Measurements from ENCODE around the gene MMP25. TPM values are rescaled to one million over a fixed set of nuclear protein-coding genes. Genes with fewer than 3 reads are reported as not detected.
"Not testable (repeated sequence)": the region's sequence is repeated elsewhere in the genome, so short reads cannot be mapped to it uniquely, and the experiment has no call there.

MMP25 gene
- total RNA-seq, 1 donor from 2014 or later: 0.25 TPM

DNA sequence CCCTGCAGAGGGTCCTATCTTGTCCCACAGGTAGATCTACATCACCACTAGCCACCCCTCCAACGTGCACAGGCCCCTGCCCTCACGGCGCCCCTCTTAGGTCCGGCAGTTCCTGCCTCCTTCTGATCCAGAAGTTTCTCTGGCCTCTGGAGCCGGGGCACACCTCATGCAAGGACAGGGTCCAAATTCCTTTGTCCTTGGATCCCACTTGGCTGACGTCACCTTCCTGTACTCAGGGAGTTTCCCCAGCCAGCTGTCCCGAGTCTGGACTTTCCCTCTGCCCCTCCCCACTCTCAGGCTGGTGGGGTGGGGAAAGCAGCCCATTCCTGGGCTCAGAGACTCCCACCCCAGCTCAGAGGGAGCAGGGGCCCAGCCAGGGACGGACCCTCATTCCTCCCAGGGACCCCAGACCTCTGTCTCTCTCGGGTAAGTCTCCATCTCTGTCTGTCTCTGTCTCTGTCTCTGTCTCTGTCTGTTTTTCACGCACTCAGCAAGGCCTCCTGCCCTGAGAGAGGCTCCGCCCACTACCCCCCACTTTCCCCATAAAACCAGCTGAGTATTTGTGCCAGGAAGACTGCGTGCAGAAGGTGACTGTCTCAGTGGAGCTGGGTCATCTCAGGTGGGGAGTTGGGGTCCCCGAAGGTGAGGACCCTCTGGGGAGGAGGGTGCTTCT is 18.8 kb downstream of the MMP25 start, which contains the start of gene IL32:
Gene IL32, plus strand, starts transcription at position 572 of the 673 bp plus-strand sequence. CDS start 172 bp downstream, outside the sequence.
- Histone ChIP-seq H3K9me3 (no peaks in the 10 kb centered on the region), H3K27me3 (no peaks in the 10 kb centered on the region), H3K4me3 (peak within 1 kb of the TSS; percentile 31 to 32), H3K27ac (peak within 1 kb of the TSS; percentile 49), H3K36me3 (no peaks in the 10 kb centered on the region), H3K4me1 (peaks cover 14% of the 10 kb centered on the region)
- TF ChIP-seq POLR2AphosphoS5 (IDR thresholded peaks at IDR 0.05; ENCODE audit: insufficient read depth in 1 of 2, low read depth in 1 of 2) (peak in 1 of 2 donors; percentile 24), CTCF (IDR thresholded peaks at IDR 0.05) (no peak)
- DNase-seq (ENCODE audit: extremely low spot score in 2 of 2): no peak
- intact Hi-C loops (cut with DNase I): no loop called here

DNA sequence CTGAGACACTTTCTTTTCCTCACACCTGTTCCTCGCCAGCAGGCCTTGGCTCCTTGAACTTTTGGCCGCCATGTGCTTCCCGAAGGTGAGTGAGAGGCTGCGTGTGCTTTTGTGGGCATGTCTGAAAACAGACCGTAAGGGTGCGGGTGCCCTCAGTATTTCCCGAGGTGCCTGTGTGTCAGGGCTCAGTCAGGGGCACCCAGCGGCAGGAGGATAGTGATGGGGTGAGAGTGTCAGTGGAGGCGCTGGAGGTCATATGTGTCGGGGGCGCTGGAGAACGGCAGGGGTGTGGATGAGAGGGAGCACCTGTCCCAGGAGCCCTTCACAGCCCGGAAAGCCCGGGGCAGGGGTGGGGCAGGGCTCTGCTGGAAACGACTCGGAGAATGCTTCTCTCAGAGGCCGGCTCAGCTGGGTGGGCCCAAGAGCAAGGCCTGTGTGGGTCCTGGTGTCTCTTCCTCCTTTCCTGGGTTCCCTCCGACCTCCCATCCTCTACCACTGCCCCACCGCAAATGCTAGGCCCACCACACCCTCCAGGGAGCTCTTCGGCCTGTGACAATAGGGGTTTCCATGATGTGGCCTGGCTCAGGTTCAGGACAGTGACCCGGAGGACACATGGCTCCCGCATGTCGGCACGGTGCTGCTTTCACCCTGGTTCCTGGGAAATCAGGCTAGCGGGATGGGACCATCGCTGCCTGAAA is 19.5 kb downstream of the MMP25 start:
- no peaks in the 10 kb centered on the region for H3K27me3 ChIP-seq
- H3K27ac ChIP-seq: peak overlapping the region; percentile 49
- H3K36me3 ChIP-seq: no peaks in the 10 kb centered on the region
- H3K9me3 ChIP-seq: no peaks in the 10 kb centered on the region
- intact Hi-C loops (cut with DNase I): no loop called here
- peaks cover 14% of the 10 kb centered on the region for H3K4me1 ChIP-seq
- DNase-seq (ENCODE audit: extremely low spot score in 2 of 2): no peak
- no peak for TF ChIP-seq POLR2A (IDR thresholded peaks at IDR 0.05)
- TF ChIP-seq POLR2AphosphoS5 (IDR thresholded peaks at IDR 0.05; ENCODE audit: insufficient read depth in 1 of 2, low read depth in 1 of 2): no peak
- no peak for TF ChIP-seq CTCF (IDR thresholded peaks at IDR 0.05)
- peak overlapping the region; percentile 31 to 32 for H3K4me3 ChIP-seq

- Histone ChIP-seq H3K4me3 (peak overlapping the region; percentile 31 to 32), H3K9me3 (no peaks in the 10 kb centered on the region), H3K27me3 (no peaks in the 10 kb centered on the region), H3K4me1 (peaks cover 14% of the 10 kb centered on the region), H3K36me3 (no peaks in the 10 kb centered on the region), H3K27ac (peak overlapping the region; percentile 49)
- TF ChIP-seq POLR2AphosphoS5 (IDR thresholded peaks at IDR 0.05; ENCODE audit: insufficient read depth in 1 of 2, low read depth in 1 of 2) (no peak), CTCF (IDR thresholded peaks at IDR 0.05) (no peak), POLR2A (IDR thresholded peaks at IDR 0.05) (no peak)
- no peak for DNase-seq (ENCODE audit: extremely low spot score in 2 of 2)
- intact Hi-C loops (cut with DNase I): no loop called here
Observed at GRCh38 chr16:3066440-3066748, 20.0 kb downstream of the MMP25 start.

DNA sequence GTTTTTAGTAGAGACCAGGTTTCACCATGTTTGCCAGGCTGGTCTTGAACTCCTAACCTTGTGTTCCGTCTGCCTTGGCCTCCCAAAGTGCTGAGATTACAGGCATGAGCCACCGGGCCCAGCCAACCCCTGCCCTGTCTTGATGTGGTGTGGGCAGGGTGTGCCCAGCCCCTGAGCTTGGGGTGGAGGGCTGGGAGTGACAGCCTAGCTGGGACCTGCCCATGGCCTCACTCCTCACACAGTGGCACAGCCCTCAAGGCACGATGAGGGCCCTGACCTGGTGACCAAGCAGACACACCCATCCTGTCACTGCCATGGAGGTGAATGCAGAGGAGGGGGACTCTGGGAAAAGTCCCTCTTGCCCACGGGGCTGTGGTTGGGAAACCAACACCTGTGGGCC is 22.1 kb downstream of the MMP25 start:
- TF ChIP-seq CTCF (IDR thresholded peaks at IDR 0.05) (no peak), POLR2AphosphoS5 (IDR thresholded peaks at IDR 0.05; ENCODE audit: insufficient read depth in 1 of 2, low read depth in 1 of 2) (no peak), POLR2A (IDR thresholded peaks at IDR 0.05) (no peak)
- DNase-seq (ENCODE audit: extremely low spot score in 2 of 2): no peak
- Histone ChIP-seq H3K36me3 (no peaks in the 10 kb centered on the region), H3K4me3 (no peak overlapping the region), H3K9me3 (no peaks in the 10 kb centered on the region), H3K27me3 (no peaks in the 10 kb centered on the region), H3K4me1 (peaks cover 14% of the 10 kb centered on the region), H3K27ac (no peak overlapping the region)
- intact Hi-C loops (cut with DNase I): no loop called here

DNA sequence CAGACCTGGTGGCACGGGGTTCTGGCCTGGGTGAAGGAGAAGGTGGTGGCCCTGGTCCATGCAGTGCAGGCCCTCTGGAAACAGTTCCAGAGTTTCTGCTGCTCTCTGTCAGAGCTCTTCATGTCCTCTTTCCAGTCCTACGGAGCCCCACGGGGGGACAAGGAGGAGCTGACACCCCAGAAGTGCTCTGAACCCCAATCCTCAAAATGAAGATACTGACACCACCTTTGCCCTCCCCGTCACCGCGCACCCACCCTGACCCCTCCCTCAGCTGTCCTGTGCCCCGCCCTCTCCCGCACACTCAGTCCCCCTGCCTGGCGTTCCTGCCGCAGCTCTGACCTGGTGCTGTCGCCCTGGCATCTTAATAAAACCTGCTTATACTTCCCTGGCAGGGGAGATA is 22.8 kb downstream of the MMP25 start:
- H3K4me1 ChIP-seq: peaks cover 14% of the 10 kb centered on the region
- H3K4me3 ChIP-seq; DNase-seq (ENCODE audit: extremely low spot score in 2 of 2); H3K36me3 ChIP-seq; H3K9me3 ChIP-seq; intact Hi-C loops (cut with DNase I); H3K27me3 ChIP-seq; H3K27ac ChIP-seq: not testable (repeated sequence)
